Measurements from ENCODE around the gene VPS26C.

VPS26C gene

DNA sequence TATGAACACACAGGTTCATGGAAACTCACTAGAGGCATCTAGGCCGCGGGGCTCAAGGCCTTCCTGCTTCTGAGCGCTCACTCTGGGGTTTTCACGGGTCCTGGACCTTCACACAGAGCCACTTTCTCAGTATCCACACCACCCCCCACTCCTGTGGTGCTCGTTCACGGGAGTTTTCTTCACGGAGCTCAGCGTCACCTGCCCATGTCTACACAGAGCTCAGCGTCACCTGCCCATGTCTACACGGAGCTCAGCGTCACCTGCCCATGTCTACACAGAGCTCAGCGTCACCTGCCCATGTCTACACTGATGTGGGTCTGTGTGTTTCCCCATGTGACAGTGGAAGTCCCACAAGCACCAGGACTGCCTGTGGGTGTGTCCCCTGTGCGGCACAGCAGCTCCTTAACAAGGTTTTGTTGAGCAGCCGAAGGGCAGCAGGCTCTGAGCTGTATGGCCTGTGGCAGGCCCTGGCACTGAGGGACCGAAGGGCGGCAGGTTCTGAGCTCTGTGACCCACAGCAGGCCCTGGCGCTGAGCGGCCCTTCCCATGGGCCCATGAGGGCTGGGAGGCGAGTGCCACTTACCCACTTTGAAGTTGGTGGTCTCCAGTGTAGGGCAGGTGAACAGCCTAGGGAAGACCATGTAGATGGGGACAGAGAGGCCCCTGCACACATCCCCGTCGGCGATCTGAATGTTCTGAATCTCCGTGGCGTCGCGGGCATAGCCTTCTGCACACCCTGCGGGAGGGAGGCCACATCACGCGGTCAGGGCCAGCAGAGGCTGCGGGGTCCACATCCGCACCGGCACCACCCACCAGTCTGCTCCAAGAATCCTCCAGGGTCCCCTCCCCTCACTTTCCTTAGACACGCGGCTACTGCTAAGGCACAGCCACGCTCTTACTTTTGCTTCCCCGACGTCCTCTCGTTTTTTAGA, 39.8 kb downstream of the VPS26C start:
- Histone ChIP-seq H3K4me3 (ENCODE audit: low read length) (no peak overlapping the region), H3K27me3 (ENCODE audit: control insufficient read depth, low read length) (no peaks in the 10 kb centered on the region), H3K9me3 (ENCODE audit: control insufficient read depth, insufficient read depth, low read length) (no peaks in the 10 kb centered on the region), H3K9me2 (replicated peaks; ENCODE audit: control insufficient read depth, low read length) (no peaks in the 10 kb centered on the region), H3K27ac (ENCODE audit: low read depth, low read length) (no peak overlapping the region), H3K36me3 (ENCODE audit: control insufficient read depth, low read length) (peaks cover 88% of the 10 kb centered on the region), H3K4me1 (ENCODE audit: control insufficient read depth, low read length) (peaks cover 9% of the 10 kb centered on the region), H3K4me2 (ENCODE audit: low read length) (no peak overlapping the region), H3K79me2 (ENCODE audit: control insufficient read depth, low read length) (peaks cover 86% of the 10 kb centered on the region), H3F3A (ENCODE audit: control insufficient read depth, insufficient read depth) (0 out of 2 replicates have a peak, but pooled peaks cover 4% of the 10 kb centered on the region), H4K20me1 (ENCODE audit: control insufficient read depth, insufficient read depth, low read depth, low read length) (no peaks in the 10 kb centered on the region)
- TF ChIP-seq EZH2phosphoT487 (IDR thresholded peaks at IDR 0.05; ENCODE audit: borderline replicate concordance, low read length): no peak

DNA sequence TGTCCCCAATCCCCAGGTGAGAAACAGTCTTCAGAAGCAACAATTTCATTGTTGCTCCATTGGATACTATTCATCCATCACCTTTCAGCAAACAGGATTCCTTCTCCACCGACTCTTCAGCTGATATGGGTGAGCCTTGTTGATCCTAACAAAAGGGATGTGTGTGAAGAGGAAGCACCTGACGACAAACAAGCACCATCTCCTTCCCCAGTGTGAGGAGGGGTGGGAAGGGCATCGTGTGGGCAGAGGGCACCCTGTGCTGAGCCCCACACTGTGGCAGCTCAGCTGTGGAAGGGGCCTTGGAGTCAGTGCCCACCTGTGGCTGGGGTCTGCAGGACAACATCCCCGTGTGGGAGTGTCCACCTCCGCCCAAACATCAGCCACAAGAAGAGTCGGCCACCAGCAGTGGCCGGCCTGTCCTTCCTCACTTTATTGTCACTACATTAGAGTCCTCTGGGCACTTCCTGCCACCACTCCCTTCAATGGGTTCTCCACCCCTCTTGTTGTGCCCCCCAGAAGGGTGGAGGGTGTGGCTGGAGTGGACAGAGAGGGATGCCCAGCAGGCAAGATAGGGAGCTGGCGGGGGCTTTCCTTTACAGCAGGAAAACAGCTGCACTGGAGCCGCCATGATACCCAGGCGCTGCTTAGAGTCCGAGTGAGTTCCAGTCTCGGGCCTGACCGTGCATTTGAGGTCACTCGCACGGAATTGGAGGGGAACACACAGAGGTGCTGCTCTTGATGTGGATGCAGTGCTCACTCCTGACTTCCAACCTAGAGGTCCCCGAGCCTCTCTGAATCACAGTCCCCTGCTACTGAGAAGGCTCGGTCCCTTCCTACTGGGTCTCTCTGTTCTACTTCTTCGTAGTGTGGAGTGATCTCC, 40.9 kb downstream of the VPS26C start:
- H4K20me1 ChIP-seq (ENCODE audit: control insufficient read depth, insufficient read depth, low read depth, low read length): no peaks in the 10 kb centered on the region

DNA sequence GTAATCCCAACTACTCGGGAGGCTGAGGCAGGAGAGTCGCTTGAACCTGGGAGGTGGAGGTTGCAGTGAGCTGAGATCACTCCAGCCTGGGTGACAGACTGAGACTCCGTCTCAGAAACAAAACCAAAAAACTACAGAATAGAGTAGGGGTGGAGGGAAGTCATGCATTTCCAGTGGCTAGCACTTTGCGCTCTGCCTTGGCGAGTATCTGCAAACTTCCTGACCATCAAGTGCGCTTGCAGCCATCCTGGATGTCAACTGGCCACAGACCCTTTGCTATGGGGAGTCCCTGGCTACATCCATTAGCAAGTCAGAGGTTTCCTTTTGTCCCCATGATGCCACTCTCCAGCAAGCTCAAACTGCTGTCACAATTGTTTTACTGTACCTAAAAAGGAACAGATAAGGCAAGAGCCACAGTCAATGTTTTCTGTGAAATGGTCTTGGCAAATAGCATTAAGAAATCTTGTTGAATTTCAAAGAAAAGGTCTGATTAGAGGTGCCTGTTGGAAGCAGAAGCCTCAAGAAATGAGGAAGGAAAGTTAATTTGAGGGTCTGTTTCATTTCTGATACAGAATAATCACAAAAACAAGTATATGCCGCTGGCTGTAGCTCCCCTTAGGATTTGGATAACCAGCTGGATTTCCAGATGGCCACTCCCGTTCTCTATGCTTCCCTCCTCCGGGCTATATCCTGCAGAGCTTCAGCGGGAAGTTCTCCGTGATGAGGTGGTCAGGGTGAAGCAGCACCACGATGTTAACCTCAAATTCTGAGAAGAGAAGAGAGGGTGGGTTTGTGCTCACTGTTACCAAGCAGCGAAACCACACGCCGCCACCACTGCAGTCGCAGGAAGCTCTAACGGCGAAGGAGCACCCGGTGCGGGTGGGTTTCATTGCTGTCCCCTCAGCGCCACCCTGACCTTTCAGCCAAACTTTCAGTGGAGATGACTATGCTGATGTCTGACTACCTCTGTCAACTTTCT, 42.0 kb downstream of the VPS26C start:
- Histone ChIP-seq H3K9me3 (ENCODE audit: control insufficient read depth, insufficient read depth, low read length) (no peaks in the 10 kb centered on the region), H3K4me3 (ENCODE audit: low read length) (no peak overlapping the region), H4K20me1 (ENCODE audit: control insufficient read depth, insufficient read depth, low read depth, low read length) (no peaks in the 10 kb centered on the region), H3K36me3 (ENCODE audit: control insufficient read depth, low read length) (peaks cover 66% of the 10 kb centered on the region), H3K27ac (ENCODE audit: low read depth, low read length) (no peak overlapping the region), H3K4me1 (ENCODE audit: control insufficient read depth, low read length) (peaks cover 19% of the 10 kb centered on the region), H3K79me2 (ENCODE audit: control insufficient read depth, low read length) (peaks cover 84% of the 10 kb centered on the region), H3K4me2 (ENCODE audit: low read length) (no peak overlapping the region), H3F3A (ENCODE audit: control insufficient read depth, insufficient read depth) (peaks cover 3% of the 10 kb centered on the region; the same call in 1 of the 2 replicates), H3K27me3 (ENCODE audit: control insufficient read depth, low read length) (no peaks in the 10 kb centered on the region), H3K9me2 (replicated peaks; ENCODE audit: control insufficient read depth, low read length) (no peaks in the 10 kb centered on the region)
- no peak for TF ChIP-seq EZH2phosphoT487 (IDR thresholded peaks at IDR 0.05; ENCODE audit: borderline replicate concordance, low read length)
- TF ChIP-seq, protein P1, sequence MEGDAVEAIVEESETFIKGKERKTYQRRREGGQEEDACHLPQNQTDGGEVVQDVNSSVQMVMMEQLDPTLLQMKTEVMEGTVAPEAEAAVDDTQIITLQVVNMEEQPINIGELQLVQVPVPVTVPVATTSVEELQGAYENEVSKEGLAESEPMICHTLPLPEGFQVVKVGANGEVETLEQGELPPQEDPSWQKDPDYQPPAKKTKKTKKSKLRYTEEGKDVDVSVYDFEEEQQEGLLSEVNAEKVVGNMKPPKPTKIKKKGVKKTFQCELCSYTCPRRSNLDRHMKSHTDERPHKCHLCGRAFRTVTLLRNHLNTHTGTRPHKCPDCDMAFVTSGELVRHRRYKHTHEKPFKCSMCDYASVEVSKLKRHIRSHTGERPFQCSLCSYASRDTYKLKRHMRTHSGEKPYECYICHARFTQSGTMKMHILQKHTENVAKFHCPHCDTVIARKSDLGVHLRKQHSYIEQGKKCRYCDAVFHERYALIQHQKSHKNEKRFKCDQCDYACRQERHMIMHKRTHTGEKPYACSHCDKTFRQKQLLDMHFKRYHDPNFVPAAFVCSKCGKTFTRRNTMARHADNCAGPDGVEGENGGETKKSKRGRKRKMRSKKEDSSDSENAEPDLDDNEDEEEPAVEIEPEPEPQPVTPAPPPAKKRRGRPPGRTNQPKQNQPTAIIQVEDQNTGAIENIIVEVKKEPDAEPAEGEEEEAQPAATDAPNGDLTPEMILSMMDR (IDR thresholded peaks at IDR 0.05; ENCODE audit: low read depth, low read length, poor library complexity, severe bottlenecking): no peak

More for the DNA sequence above, 40.9 kb downstream of the VPS26C start:
- H3K4me3 ChIP-seq (ENCODE audit: low read length): no peak overlapping the region
- peaks cover 4% of the 10 kb centered on the region; the same call in 1 of the 2 replicates for H3F3A ChIP-seq (ENCODE audit: control insufficient read depth, insufficient read depth)
- no peaks in the 10 kb centered on the region for H3K27me3 ChIP-seq (ENCODE audit: control insufficient read depth, low read length)
- no peak overlapping the region for H3K4me2 ChIP-seq (ENCODE audit: low read length)
- no peaks in the 10 kb centered on the region for H3K9me2 ChIP-seq (replicated peaks; ENCODE audit: control insufficient read depth, low read length)
- no peak overlapping the region for H3K27ac ChIP-seq (ENCODE audit: low read depth, low read length)
- no peaks in the 10 kb centered on the region for H3K9me3 ChIP-seq (ENCODE audit: control insufficient read depth, insufficient read depth, low read length)
- TF ChIP-seq, protein P1 (IDR thresholded peaks at IDR 0.05; ENCODE audit: low read depth, low read length, poor library complexity, severe bottlenecking): no peak
- no peak for TF ChIP-seq EZH2phosphoT487 (IDR thresholded peaks at IDR 0.05; ENCODE audit: borderline replicate concordance, low read length)
- H3K79me2 ChIP-seq (ENCODE audit: control insufficient read depth, low read length): peaks cover 89% of the 10 kb centered on the region
- H3K36me3 ChIP-seq (ENCODE audit: control insufficient read depth, low read length): peaks cover 78% of the 10 kb centered on the region
- H3K4me1 ChIP-seq (ENCODE audit: control insufficient read depth, low read length): peaks cover 12% of the 10 kb centered on the region
